Measurements from ENCODE around the gene CDH2.

CDH2 gene

GRCh38 chr18:28168725-28169124, 8.2 kb downstream of the CDH2 start:
- no peak for DNase-seq

GRCh38 chr18:28167835-28168349, 9.0 kb downstream of the CDH2 start:
- no peak for DNase-seq

GRCh38 chr18:28164771-28165483, 12.0 kb downstream of the CDH2 start:
- DNase-seq: no peak

- DNase-seq: no peak
Observed at GRCh38 chr18:28163201-28163775, 13.6 kb downstream of the CDH2 start.

GRCh38 chr18:28161608-28162599, 15.0 kb downstream of the CDH2 start:
- DNase-seq: no peak

- DNase-seq: peak in 1 of 3 experiments; percentile 19
Observed at GRCh38 chr18:28159055-28159454, 17.9 kb downstream of the CDH2 start.

- DNase-seq: peak in 1 of 3 experiments; percentile 51
Observed at GRCh38 chr18:28158083-28158581, 18.8 kb downstream of the CDH2 start.

GRCh38 chr18:28153485-28154065, 23.4 kb downstream of the CDH2 start:
- DNase-seq: no peak

GRCh38 chr18:28152754-28153153, 24.2 kb downstream of the CDH2 start:
- DNase-seq: no peak

- DNase-seq: no peak
Observed at GRCh38 chr18:28152354-28152753, 24.6 kb downstream of the CDH2 start.

GRCh38 chr18:28151434-28151833, 25.5 kb downstream of the CDH2 start:
- DNase-seq: peak in 1 of 3 experiments; percentile 61

- peak in 2 of 3 experiments; percentile 25 to 61 for DNase-seq
Observed at GRCh38 chr18:28150925-28151324, 26.0 kb downstream of the CDH2 start.

GRCh38 chr18:28149810-28150420, 27.0 kb downstream of the CDH2 start:
- no peak for DNase-seq

GRCh38 chr18:28147674-28148171, 29.2 kb downstream of the CDH2 start:
- peak in 2 of 3 experiments; percentile 41 to 57 for DNase-seq

- DNase-seq: peak in 1 of 3 experiments; percentile 18
Observed at GRCh38 chr18:28143725-28144124, 33.2 kb downstream of the CDH2 start.

GRCh38 chr18:28138816-28139215, 38.1 kb downstream of the CDH2 start:
- DNase-seq: no peak

- no peak for DNase-seq
Observed at GRCh38 chr18:28136071-28136470, 40.9 kb downstream of the CDH2 start.

- no peak for DNase-seq
Observed at GRCh38 chr18:28134774-28135173, 42.2 kb downstream of the CDH2 start.

- DNase-seq: no peak
Observed at GRCh38 chr18:28132084-28132483, 44.8 kb downstream of the CDH2 start.

- no peak for DNase-seq
Observed at GRCh38 chr18:28128659-28128980, 48.3 kb downstream of the CDH2 start.

- no peak for DNase-seq
Observed at GRCh38 chr18:28127763-28128658, 48.9 kb downstream of the CDH2 start.

Data from NCI-H1417 (cell line).